NCI-H69 (cell line): ENCODE measurements around the gene SIGLEC5.

ENCODE experiments used
- DNase-seq: peaks from one replicate; lab custom pipeline; 2025; lab: John Stamatoyannopoulos, UW

The SIGLEC5 gene

GRCh38 chr19:51589511-51589910 lies 40.7 kb downstream of the SIGLEC5 start:
- no peak for DNase-seq

GRCh38 chr19:51587264-51588191 lies 42.7 kb downstream of the SIGLEC5 start:
- DNase-seq: no peak

- no peak for DNase-seq
These were observed 43.4 kb downstream of the SIGLEC5 start for GRCh38 chr19:51586799-51587198.

GRCh38 chr19:51586103-51586728 lies 44.0 kb downstream of the SIGLEC5 start:
- peak; percentile 8 for DNase-seq

- no peak for DNase-seq
These were observed 53.4 kb downstream of the SIGLEC5 start for GRCh38 chr19:51576850-51577249.

- DNase-seq: no peak
These were observed 56.9 kb downstream of the SIGLEC5 start for GRCh38 chr19:51573331-51573730.

- no peak for DNase-seq
These were observed 57.3 kb downstream of the SIGLEC5 start for GRCh38 chr19:51572908-51573307.

- no peak for DNase-seq
These were observed 57.8 kb downstream of the SIGLEC5 start for GRCh38 chr19:51572410-51572809.

GRCh38 chr19:51571599-51571998 lies 58.6 kb downstream of the SIGLEC5 start:
- no peak for DNase-seq

- peak; percentile 97 for DNase-seq
These were observed 59.1 kb downstream of the SIGLEC5 start, which contains the start of gene ZNF175 for GRCh38 chr19:51570962-51571575. TSS of gene ZNF175 (plus strand) at chr19:51571283. CDS start at chr19:51573330, 2,047 bp downstream.

- no peak for DNase-seq
These were observed 61.7 kb downstream of the SIGLEC5 start for GRCh38 chr19:51568456-51568855.

- no peak for DNase-seq
These were observed 62.6 kb downstream of the SIGLEC5 start for GRCh38 chr19:51567583-51567982.

- DNase-seq: no peak
These were observed 63.6 kb downstream of the SIGLEC5 start for GRCh38 chr19:51566489-51567100.

GRCh38 chr19:51565583-51565982 lies 64.6 kb downstream of the SIGLEC5 start:
- DNase-seq: no peak

- DNase-seq: no peak
These were observed 65.4 kb downstream of the SIGLEC5 start for GRCh38 chr19:51564791-51565190.
